NCI-H524 (cell line): ENCODE data around the gene PTPRR.

Source experiments
- DNase-seq, 2 experiments: peaks; one replicate each; lab custom pipeline; 2025; lab: John Stamatoyannopoulos, UW

PTPRR gene

GRCh38 chr12:70644861-70645260, 275.7 kb downstream of the PTPRR start:
- no peak for DNase-seq

- no peak for DNase-seq
These were observed 276.6 kb downstream of the PTPRR start for GRCh38 chr12:70643939-70644338.

GRCh38 chr12:70641691-70642090, 278.8 kb downstream of the PTPRR start:
- no peak for DNase-seq

- no peak for DNase-seq
These were observed 279.6 kb downstream of the PTPRR start for GRCh38 chr12:70640901-70641300.

- no peak for DNase-seq
These were observed 281.0 kb downstream of the PTPRR start for GRCh38 chr12:70639535-70639934.

GRCh38 chr12:70638639-70639360, 281.7 kb downstream of the PTPRR start:
- no peak for DNase-seq

GRCh38 chr12:70637303-70638085, 283.0 kb downstream of the PTPRR start, which contains the start of gene PTPRB:
Gene PTPRB, minus strand, starts transcription at chr12:70637429. Its CDS starts 34 bp downstream, at chr12:70637395.
- DNase-seq, result no peak

GRCh38 chr12:70635755-70636154, 284.8 kb downstream of the PTPRR start:
- no peak for DNase-seq

GRCh38 chr12:70628701-70629480, 291.6 kb downstream of the PTPRR start:
- no peak for DNase-seq

- no peak for DNase-seq
These were observed 292.9 kb downstream of the PTPRR start for GRCh38 chr12:70627677-70628076.

GRCh38 chr12:70626180-70626579, 294.4 kb downstream of the PTPRR start:
- DNase-seq, result no peak

- DNase-seq, result no peak
These were observed 300.9 kb downstream of the PTPRR start for GRCh38 chr12:70619471-70620152.

GRCh38 chr12:70618371-70618770, 302.2 kb downstream of the PTPRR start:
- DNase-seq, result no peak

- DNase-seq, result no peak
These were observed 303.1 kb downstream of the PTPRR start for GRCh38 chr12:70617450-70617849.

- DNase-seq, result no peak
These were observed 305.2 kb downstream of the PTPRR start for GRCh38 chr12:70615174-70615866.

- DNase-seq, result peak in 1 of 2 experiments; percentile 6
These were observed 310.6 kb downstream of the PTPRR start for GRCh38 chr12:70609739-70610491.

GRCh38 chr12:70609203-70609602, 311.3 kb downstream of the PTPRR start:
- DNase-seq, result no peak

- no peak for DNase-seq
These were observed 312.4 kb downstream of the PTPRR start for GRCh38 chr12:70608184-70608583.

GRCh38 chr12:70607107-70607506, 313.4 kb downstream of the PTPRR start:
- no peak for DNase-seq

- DNase-seq, result no peak
These were observed 314.6 kb downstream of the PTPRR start for GRCh38 chr12:70605976-70606375.

- no peak for DNase-seq
These were observed 315.9 kb downstream of the PTPRR start for GRCh38 chr12:70604662-70605061.
